ENCODE results near the gene SYDE1. TPM values are rescaled to one million over a fixed set of nuclear protein-coding genes. Genes with fewer than 3 reads are reported as not detected.
A peak's percentile ranks its signal among the peaks of the same experiment; 100 is the strongest.

SYDE1 gene
- total RNA-seq, 1 donor from 2014 or later = 1.7 TPM

DNA sequence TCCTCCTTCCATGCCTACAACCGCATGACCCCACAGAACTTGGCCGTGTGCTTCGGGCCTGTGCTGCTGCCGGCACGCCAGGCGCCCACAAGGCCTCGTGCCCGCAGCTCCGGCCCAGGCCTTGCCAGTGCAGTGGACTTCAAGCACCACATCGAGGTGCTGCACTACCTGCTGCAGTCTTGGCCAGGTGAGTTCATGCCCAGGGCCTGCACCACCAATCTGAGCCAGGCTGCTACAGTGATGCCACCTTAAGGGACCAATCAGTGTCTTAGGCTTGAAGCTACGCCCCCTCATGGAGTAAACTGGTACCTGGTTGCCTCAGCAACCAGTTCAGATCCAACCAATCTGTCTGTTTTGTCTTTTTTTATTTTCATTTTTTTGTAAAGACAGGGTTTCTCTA lies 5.2 kb downstream of the SYDE1 start:
- intact Hi-C loops (cut with micrococcal nuclease) = no loop called here
- peaks cover 8% of the 10 kb centered on the region for H3K27me3 Mint-ChIP-seq (ENCODE audit: insufficient read depth)
- H3K27ac Mint-ChIP-seq = peak overlapping the region; percentile 3
- no peaks in the 10 kb centered on the region for H3K4me1 Mint-ChIP-seq (ENCODE audit: low read depth)
- no peaks in the 10 kb centered on the region for H3K9me3 Mint-ChIP-seq
- no peak for DNase-seq (ENCODE audit: low spot score)
- H3K4me3 Mint-ChIP-seq = no peak overlapping the region
- H3K36me3 Mint-ChIP-seq (ENCODE audit: low read depth) = peaks cover 8% of the 10 kb centered on the region

DNA sequence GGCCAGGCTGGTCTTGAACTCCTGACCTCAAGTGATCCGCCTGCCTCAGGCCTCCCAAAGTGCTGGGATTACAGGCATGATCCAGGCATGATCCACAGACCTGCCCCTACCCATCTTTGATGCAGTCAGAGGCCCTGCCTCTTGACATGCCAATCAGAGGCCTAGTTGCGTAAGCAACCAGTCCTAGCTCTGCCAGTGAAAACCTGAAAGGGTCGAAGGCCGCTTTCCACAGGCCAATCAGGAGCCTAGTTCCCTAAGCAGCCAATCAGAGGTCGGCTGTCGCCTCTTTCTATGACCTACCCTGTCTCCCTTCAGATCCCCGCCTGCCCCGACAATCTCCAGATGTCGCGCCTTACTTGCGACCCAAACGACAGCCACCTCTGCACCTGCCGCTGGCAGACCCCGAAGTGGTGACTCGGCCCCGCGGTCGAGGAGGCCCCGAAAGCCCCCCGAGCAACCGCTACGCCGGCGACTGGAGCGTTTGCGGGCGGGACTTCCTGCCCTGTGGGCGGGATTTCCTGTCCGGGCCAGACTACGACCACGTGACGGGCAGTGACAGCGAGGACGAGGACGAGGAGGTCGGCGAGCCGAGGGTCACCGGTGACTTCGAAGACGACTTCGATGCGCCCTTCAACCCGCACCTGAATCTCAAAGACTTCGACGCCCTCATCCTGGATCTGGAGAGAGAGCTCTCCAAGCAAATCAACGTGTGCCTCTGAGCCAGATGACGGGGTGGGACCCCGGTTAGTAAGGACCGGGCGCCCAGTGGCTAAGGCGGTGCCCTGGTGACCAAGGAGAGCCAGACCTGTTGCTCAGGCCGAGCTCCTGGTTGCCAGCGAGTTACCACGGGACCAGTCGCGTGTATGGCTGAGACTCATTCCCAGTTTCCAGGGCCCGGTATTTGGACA lies 6.3 kb downstream of the SYDE1 start:
- H3K4me1 Mint-ChIP-seq (ENCODE audit: low read depth) = no peaks in the 10 kb centered on the region
- H3K27ac Mint-ChIP-seq = no peak overlapping the region
- H3K36me3 Mint-ChIP-seq (ENCODE audit: low read depth) = peaks cover 17% of the 10 kb centered on the region
- H3K9me3 Mint-ChIP-seq = no peaks in the 10 kb centered on the region
- intact Hi-C loops (cut with micrococcal nuclease) = no loop called here
- peaks cover under 1% of the 10 kb centered on the region for H3K27me3 Mint-ChIP-seq (ENCODE audit: insufficient read depth)
- no peak for DNase-seq (ENCODE audit: low spot score)
- H3K4me3 Mint-ChIP-seq = no peak overlapping the region

DNA sequence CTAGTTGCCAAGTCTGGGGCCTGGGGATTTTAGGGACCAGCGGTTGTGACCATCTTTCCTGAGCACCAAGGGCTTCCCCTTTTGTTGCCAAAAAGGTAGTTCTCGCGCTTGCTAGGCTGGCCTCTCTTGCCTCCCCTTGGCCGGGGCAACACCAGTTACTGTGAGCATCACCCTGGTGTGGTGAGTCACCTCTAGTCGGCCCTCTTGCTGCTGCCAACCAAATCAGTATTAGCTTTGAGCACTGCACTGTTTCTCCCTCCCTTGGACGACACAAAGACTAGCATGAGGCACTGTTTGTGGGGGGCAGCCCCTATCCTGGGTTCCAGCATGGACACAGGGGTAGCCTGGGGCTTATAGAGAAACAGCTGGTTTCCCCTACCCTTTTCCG lies 6.9 kb downstream of the SYDE1 start:
- Mint-ChIP-seq H3K27me3 (ENCODE audit: insufficient read depth) (no peaks in the 10 kb centered on the region), H3K36me3 (ENCODE audit: low read depth) (peaks cover 22% of the 10 kb centered on the region), H3K4me1 (ENCODE audit: low read depth) (no peaks in the 10 kb centered on the region), H3K27ac (no peak overlapping the region), H3K9me3 (no peaks in the 10 kb centered on the region), H3K4me3 (no peak overlapping the region)
- no peak for DNase-seq (ENCODE audit: low spot score)
- intact Hi-C loops (cut with micrococcal nuclease) = no loop called here

DNA sequence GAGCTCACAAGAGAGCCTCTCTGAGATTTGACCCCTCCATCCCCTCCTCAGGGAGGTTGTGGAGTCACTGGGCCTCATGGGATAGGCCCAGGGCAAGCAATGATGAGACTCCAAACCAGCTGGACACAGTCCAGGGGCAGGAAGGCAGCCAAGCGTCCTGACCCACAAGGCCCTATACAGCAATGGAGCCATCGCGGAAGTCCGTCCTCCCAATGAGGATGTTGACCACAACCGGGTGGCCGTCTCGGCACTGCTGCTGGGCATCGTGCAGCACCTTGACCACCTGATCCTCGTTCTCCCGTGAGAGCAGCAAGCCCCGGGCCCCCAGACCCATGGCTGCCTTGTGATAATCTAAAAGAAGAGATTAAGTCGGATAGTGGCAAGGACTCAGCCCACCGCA lies 7.9 kb downstream of the SYDE1 start:
- peaks cover 27% of the 10 kb centered on the region for H3K36me3 Mint-ChIP-seq (ENCODE audit: low read depth)
- H3K9me3 Mint-ChIP-seq = no peaks in the 10 kb centered on the region
- no peaks in the 10 kb centered on the region for H3K4me1 Mint-ChIP-seq (ENCODE audit: low read depth)
- H3K27me3 Mint-ChIP-seq (ENCODE audit: insufficient read depth) = no peaks in the 10 kb centered on the region
- no peak overlapping the region for H3K4me3 Mint-ChIP-seq
- no peak overlapping the region for H3K27ac Mint-ChIP-seq
- no peak for DNase-seq (ENCODE audit: low spot score)
- intact Hi-C loops (cut with micrococcal nuclease) = no loop called here

DNA sequence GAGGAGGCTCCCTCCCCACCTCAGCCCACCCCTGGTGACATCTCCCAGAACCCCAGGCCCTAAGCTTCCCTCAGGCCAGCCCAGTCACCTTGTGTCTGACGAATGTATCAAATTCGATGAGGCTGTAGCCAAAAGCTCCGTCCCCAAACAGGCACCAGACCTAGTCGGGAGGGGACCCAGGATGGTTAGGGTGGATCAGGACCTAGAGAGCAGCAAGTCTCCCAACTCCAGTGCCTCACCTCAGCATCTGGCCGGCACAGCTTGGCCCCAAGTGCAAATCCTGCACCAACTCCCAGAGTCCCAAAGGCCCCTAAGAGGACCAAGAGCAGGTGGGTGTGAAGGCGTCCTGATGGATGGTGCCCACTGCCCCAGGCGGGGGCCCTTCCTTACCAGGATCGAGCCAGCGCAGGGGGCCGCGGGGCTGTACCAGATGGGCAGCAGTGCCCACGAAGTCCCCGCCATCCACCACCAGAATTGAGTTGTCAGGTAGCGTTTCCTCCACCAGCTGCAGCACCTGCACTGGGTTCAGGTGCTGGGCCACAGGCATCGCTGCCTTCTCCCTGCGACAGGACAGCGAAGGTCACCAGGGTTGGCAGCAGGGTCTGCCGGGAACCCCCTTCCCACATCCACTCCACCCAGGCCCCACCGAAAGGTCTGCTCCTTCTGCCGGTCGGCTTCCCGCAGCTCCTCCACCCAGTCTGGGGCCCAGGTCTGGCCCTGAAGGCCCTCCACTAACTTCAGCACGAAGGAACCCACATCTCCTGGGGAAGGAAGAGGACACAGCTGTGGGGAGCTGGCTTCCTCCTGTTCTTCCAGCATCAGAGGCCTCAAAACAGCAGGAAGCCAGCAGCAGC lies 8.8 kb downstream of the SYDE1 start:
- Mint-ChIP-seq H3K36me3 (ENCODE audit: low read depth) (peaks cover 33% of the 10 kb centered on the region), H3K9me3 (no peaks in the 10 kb centered on the region), H3K27ac (no peak overlapping the region), H3K27me3 (ENCODE audit: insufficient read depth) (no peaks in the 10 kb centered on the region), H3K4me3 (no peak overlapping the region), H3K4me1 (ENCODE audit: low read depth) (no peaks in the 10 kb centered on the region)
- no peak for DNase-seq (ENCODE audit: low spot score)
- intact Hi-C loops (cut with micrococcal nuclease) = no loop called here

DNA sequence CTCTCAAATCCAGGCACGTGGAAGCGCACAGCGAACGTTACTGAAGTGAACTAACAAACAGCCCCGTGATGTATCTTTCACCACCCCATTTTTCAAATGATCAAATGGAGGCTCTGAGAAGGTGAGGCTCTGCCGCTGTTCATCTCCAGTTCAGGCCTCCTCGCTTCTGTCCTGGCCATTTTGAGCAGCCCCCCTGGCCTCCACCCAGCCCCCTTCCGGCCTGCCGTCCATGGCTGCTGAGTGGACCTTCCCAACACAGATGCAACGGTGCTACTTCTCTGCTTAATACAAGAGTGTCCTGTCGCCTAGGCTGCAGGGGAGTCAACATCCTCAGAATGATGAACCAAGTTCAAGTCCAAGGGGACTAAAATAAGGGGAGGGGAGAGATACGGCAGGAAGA lies 9.7 kb downstream of the SYDE1 start:
- no peak for DNase-seq (ENCODE audit: low spot score)
- no peak overlapping the region for H3K27ac Mint-ChIP-seq

DNA sequence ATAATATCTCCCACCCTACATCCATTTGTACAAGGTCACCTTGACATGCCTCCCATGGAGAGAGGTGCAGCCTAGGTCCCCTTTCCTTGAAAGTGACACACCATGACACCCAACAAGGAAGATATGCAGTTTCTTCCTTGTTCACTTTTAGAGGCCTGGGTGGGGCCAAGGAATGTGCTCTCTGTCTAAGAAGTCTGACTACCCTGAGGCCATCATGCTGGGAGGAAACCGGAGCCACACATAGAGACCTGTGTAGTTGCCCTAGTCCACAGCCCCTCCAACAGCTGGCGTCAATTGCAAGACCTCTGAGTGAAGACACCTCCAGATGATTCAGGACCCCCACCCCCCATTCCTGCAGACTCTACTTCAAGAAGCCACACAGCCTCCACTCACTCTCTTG lies 11.0 kb downstream of the SYDE1 start:
- no peak for DNase-seq (ENCODE audit: low spot score)
- H3K4me3 Mint-ChIP-seq = no peak overlapping the region
- peaks cover 43% of the 10 kb centered on the region for H3K36me3 Mint-ChIP-seq (ENCODE audit: low read depth)
- H3K4me1 Mint-ChIP-seq (ENCODE audit: low read depth) = no peaks in the 10 kb centered on the region
- H3K27ac Mint-ChIP-seq = no peak overlapping the region
- intact Hi-C loops (cut with micrococcal nuclease) = no loop called here
- H3K27me3 Mint-ChIP-seq (ENCODE audit: insufficient read depth) = no peaks in the 10 kb centered on the region
- no peaks in the 10 kb centered on the region for H3K9me3 Mint-ChIP-seq

More for the DNA sequence above, 9.7 kb downstream of the SYDE1 start:
- H3K9me3 Mint-ChIP-seq = no peaks in the 10 kb centered on the region
- no peaks in the 10 kb centered on the region for H3K4me1 Mint-ChIP-seq (ENCODE audit: low read depth)
- no peak overlapping the region for H3K4me3 Mint-ChIP-seq
- peaks cover 38% of the 10 kb centered on the region for H3K36me3 Mint-ChIP-seq (ENCODE audit: low read depth)
- H3K27me3 Mint-ChIP-seq (ENCODE audit: insufficient read depth) = no peaks in the 10 kb centered on the region
- intact Hi-C loops (cut with micrococcal nuclease) = no loop called here

DNA sequence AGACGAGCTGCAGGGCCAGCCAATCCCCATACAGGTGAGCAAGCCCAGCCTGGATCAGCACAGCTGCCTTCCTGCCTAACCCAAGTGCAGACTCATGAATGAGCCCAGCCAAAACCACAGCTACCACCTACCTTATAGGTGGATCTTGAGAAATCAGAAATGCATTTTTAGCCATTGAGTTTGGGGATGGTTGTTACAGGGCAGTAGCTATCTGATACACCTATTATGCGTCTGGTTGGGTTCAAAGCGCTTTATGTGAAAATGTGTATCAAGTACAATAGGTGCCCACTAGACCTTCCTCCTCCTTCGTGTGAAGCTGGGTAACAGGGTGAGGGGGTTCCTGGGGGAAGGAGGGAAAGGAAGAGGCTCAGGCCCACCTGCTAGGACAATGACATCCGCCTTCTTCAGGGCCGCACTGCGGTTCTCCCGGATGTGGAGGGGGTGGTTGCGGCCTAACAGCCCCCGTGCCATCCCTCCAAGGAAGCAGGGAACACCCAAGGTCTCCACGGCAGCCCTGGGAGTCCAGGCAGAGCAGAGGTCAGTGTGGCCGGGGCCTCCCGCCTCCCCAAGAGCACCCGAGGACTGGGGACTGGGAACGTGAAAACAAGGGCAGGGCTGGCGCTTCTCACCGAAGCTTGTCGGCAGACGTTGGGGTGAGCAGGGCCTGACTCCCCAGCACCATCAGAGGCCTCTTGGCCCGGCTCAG lies 11.7 kb downstream of the SYDE1 start:
- H3K27me3 Mint-ChIP-seq (ENCODE audit: insufficient read depth) = no peaks in the 10 kb centered on the region
- H3K36me3 Mint-ChIP-seq (ENCODE audit: low read depth) = peaks cover 43% of the 10 kb centered on the region
- H3K9me3 Mint-ChIP-seq = no peaks in the 10 kb centered on the region
- H3K27ac Mint-ChIP-seq = no peak overlapping the region
- peaks cover under 1% of the 10 kb centered on the region for H3K4me1 Mint-ChIP-seq (ENCODE audit: low read depth)
- H3K4me3 Mint-ChIP-seq = no peak overlapping the region
- no peak for DNase-seq (ENCODE audit: low spot score)
- intact Hi-C loops (cut with micrococcal nuclease) = no loop called here

DNA sequence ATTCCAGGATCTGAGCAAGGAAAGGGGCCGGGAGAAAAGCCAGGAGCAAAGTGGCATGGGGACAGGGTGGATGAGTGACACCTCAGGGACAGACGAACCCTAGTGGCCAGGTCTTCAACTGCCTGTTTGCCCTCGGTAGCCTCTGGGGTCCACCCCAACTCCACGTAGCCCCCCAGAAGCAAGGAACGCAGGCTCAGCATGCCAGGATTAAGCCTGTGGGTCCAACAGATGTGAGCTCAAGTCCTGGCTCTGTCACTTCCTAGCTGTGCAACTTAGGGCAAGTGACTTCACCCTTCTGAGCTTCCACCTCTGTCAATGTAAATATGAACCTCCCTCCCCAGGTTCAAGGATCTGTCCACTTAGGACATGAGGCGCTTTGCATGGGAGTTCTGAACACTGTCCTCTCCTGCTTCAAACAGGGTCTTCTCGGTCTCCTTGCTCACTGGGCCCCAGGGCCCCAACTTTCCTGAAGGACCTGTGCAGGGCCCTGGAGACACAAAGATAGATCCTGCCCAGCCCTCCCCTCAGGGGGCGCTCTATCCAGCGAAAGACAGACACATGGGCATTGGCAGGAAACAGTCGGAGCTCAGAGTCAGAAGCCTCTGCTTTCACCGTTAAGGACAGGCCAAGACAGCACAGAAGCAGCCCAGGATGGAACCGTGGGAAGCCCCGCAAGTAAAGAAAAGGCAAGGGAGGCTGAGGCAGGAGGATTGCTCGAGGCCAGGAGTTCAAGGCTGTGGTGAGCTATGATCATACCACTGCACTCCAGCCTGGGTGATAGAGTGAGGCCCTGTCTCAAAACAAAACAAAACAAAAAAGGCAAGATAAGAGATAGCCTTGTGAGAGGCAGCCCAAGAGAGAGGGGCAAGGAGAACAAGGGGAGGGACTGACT lies 13.2 kb downstream of the SYDE1 start:
- no peak for DNase-seq (ENCODE audit: low spot score)
- no peaks in the 10 kb centered on the region for H3K9me3 Mint-ChIP-seq
- H3K4me3 Mint-ChIP-seq = no peak overlapping the region
- H3K27me3 Mint-ChIP-seq (ENCODE audit: insufficient read depth) = no peaks in the 10 kb centered on the region
- intact Hi-C loops (cut with micrococcal nuclease) = loop anchor here (10.0 kb wide), 1 partner anchor 714 kb away; no protein-coding TSS in a partner anchor
- H3K4me1 Mint-ChIP-seq (ENCODE audit: low read depth) = peaks cover 13% of the 10 kb centered on the region
- no peak overlapping the region for H3K27ac Mint-ChIP-seq
- H3K36me3 Mint-ChIP-seq (ENCODE audit: low read depth) = peaks cover 43% of the 10 kb centered on the region

DNA sequence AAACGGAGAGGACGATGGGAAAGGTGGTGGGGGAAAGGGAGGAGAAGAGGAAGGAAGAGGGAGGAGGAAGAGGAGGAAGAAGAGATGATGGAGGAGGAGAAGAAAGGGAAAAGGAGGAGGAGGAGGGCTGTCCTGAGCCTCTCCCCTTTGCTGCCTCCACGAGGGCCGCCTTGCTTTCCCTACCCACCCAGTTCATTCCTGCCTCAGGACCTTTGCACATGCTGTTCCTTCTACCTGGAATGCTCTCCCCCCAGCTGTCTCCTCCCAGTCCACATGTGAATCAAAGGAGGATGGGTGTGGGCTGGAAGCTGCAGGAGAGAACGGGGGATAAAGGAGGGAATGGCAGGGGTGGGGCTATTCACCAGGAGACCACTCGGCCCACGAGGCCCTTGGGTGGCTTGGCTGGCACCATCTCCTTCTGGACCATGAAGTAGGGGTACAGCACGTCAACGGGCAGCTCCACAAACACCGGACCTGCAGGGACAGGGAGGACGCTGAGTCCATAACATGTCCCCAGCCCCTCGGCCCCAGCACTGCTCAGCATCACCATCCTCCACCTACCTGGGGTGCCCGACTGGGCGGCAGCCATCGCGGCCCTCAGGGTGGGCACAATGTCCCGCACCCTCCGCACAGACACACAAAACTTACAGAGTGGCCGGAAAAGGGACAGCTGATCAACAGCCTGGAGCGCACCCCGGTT lies 15.3 kb downstream of the SYDE1 start:
- Mint-ChIP-seq H3K4me1 (ENCODE audit: low read depth) (peaks cover 19% of the 10 kb centered on the region), H3K9me3 (no peaks in the 10 kb centered on the region), H3K27me3 (ENCODE audit: insufficient read depth) (no peaks in the 10 kb centered on the region), H3K36me3 (ENCODE audit: low read depth) (peaks cover 35% of the 10 kb centered on the region), H3K4me3 (peak overlapping the region; percentile 33), H3K27ac (no peak overlapping the region)
- intact Hi-C loops (cut with micrococcal nuclease) = loop anchor here (10.0 kb wide), 1 partner anchor 712 kb away; no protein-coding TSS in a partner anchor
- DNase-seq (ENCODE audit: low spot score) = no peak

DNA sequence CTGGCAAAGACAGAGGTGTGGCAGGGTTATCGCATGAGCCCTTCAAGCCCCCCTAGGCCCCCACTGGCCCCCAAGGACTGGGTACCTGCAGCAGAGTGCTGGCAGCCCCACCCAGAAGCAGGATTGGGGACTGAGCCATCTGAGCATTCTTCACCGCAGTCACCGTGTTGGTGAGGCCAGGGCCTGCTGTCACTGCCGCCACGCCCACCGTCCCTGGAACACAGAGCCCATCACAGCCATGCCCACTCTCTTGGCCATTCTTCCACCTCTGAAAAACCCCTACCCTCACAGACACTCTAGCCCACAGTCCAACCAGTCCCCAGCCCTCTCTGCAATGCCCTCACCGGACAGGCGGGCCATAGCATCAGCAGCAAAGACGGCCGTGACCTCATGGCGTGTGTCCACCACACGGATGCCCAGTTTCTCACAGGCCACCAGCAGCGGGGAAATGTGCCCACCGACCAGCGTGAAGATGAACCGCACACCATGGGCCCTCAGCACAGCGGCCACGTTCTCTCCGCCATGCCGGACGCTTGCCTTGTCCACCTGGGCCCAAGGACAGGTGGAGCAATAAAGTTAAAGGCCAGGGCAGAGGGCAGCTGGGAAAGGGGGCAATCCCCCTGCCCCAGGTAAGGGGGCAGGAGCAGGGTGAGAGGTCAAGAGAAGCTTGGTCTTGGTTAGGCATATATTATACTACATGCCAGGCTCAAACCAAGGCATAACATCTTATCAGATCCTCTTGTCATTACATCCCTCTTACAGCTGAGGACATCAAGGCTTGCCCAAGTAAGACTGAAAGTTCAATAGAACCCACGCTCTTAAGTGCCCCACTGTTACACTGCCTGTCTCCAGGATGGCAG lies 16.1 kb downstream of the SYDE1 start:
- Mint-ChIP-seq H3K27me3 (ENCODE audit: insufficient read depth) (no peaks in the 10 kb centered on the region), H3K9me3 (no peaks in the 10 kb centered on the region), H3K4me1 (ENCODE audit: low read depth) (peaks cover 19% of the 10 kb centered on the region), H3K36me3 (ENCODE audit: low read depth) (peaks cover 28% of the 10 kb centered on the region), H3K4me3 (peak overlapping the region; percentile 91), H3K27ac (peak overlapping the region; percentile 53)
- no peak for DNase-seq (ENCODE audit: low spot score)
- intact Hi-C loops (cut with micrococcal nuclease) = loop anchor here (10.0 kb wide), 1 partner anchor 712 kb away; no protein-coding TSS in a partner anchor
